OCI-LY3 (cell line): ENCODE results near the gene MXD1.

ENCODE experiments used
- CTCF ChIP-seq: fragments of 200-600, 300-600 bp; sonication (generic); IDR thresholded peaks from 2 replicates; pipeline ENCODE4 v1.5.1; 2014; ENCODE audit warnings: antibody characterized with exemption, low read length, low read depth
- EZH2phosphoT487 ChIP-seq: fragments of 200-600 bp; shearing (Covaris generic); IDR thresholded peaks from 2 replicates; pipeline ENCODE4 v1.6.1; 2018; ENCODE audit warnings: antibody characterized with exemption, mixed run types, low read depth

- TF ChIP-seq CTCF = no peak
- no peak for TF ChIP-seq EZH2phosphoT487
These were observed 8.2 kb downstream of the MXD1 start for GRCh38 chr2:69923116-69923515.
